IPS-NIHi11 (cell line): Measurements from ENCODE around the gene LTB.
A peak's percentile ranks its signal among the peaks of the same experiment; 100 is the strongest.
"Not testable (repeated sequence)": the region's sequence is repeated elsewhere in the genome, so short reads cannot be mapped to it uniquely, and the experiment has no call there.

Source experiments
- DNase-seq: peaks from one replicate; pipeline ENCODE4 v3.0.0; 2012; ENCODE audit warnings: mixed read lengths, low spot score

The LTB gene

DNA sequence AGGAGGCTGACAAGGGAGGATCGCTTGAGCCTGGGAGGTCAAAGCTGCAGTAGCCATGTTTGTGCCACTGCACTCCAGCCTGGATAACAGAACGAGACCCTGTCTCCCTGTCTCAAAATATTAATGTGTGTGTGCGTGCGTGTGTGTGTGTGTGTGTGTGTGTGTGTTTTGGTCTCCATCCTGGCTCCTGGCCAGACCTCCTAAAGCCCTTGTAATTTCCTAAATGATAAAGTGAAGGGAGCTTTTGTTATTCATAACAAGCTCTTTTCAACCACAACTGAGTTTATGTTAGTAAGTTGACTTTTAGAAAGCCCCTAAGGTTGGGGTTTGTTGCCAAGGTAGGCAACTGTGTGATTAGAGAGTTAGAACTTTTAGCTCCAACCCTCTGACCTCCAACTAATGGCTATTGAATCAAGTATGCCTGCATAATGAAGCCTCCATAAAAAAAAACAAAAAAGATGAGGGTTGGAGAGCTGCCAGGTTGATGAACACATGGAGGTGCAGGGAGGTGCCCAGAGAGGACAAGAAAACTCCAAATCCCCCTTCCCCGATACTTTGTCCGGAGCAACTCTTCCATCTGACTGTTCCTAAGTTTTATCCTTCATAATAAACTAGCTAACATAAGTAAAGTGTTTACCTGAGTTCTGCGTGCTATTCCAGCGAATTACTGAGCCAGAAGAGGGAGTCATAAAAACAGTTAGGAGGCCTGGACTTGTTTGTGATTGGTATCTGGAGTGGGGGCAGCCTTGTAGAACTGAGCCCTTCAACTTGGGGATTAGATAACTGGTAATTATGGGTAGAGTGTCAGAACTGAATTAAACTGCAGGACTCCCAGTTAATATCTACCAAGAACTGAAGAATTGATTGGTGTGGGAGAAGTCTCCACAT, 27.5 kb upstream of the LTB start:
- no peak for DNase-seq

DNA sequence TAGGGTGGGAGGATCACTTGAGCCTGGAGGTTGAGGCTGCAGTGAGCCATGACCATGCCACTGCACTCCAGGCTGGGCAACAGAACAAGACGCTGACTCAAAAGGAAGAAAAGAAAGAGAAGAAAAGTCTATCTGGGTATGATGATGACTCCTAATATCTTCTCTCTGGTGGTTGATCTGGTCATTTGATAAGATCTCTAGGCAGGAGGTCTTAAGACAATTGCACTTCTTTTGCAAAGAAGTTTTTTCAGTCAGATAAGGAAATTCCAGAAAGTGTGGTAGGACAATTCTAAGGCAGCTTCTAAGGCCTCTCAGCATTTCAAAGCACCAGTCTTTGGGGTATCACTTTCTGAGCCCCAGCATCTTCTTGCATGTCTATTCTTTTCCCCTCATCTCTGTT, 25.1 kb upstream of the LTB start:
- no peak for DNase-seq

DNA sequence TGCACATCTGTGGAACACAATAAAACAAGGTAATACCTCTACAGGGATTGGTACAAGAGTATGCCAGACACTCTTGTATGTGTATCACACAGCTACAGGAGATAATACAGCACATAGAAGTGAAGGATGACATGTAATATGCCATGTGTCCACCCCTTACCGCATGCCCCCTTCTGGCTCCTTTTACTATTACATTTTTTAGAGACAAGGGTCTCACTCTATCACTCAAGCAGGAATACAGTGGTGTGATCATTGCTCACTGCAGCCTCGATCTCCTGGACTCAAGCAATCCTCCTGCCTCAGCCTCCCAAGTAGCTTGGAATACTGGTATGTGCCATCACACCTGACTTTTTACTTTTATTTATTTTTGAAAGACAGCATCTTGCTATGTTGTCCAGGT, 14.8 kb upstream of the LTB start:
- no peak for DNase-seq

DNA sequence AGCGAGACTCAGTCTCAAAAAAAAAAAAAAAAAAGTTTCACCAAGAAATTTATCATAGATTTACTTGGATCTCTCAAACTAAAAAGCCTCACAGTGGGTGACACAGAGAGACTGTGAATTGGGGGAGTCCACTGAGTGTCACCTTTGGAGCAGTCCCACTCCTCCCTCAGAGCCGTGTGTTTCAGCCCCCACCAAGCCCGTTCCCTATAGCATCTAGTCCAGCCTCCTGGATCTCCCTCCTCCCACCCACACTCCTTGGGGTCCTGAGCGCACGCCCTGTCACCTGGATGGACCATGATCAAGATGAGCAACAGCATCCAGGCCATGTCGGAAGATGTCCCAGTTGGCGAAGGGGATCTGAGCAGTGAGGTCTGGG, 10.2 kb upstream of the LTB start:
- DNase-seq = no peak

DNA sequence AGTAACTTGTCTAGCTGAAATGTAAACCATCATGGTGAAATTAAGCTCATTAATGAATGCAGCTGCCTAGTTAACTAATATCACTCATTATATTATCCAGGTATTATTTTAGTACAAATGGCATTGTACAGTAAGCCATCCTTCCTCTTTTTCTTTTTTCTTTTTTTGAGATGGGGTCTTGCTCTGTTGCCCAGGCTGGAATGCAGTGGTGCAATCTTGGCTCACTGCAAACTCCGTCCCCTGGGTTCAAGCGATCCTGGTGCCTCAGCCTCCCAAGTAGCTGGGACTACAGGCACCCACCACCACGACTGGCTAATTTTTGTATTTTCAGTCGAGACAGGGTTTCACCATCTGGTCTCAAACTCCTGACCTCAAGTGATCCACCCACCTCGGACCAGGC, 8.5 kb upstream of the LTB start:
- not testable (repeated sequence) for DNase-seq

DNA sequence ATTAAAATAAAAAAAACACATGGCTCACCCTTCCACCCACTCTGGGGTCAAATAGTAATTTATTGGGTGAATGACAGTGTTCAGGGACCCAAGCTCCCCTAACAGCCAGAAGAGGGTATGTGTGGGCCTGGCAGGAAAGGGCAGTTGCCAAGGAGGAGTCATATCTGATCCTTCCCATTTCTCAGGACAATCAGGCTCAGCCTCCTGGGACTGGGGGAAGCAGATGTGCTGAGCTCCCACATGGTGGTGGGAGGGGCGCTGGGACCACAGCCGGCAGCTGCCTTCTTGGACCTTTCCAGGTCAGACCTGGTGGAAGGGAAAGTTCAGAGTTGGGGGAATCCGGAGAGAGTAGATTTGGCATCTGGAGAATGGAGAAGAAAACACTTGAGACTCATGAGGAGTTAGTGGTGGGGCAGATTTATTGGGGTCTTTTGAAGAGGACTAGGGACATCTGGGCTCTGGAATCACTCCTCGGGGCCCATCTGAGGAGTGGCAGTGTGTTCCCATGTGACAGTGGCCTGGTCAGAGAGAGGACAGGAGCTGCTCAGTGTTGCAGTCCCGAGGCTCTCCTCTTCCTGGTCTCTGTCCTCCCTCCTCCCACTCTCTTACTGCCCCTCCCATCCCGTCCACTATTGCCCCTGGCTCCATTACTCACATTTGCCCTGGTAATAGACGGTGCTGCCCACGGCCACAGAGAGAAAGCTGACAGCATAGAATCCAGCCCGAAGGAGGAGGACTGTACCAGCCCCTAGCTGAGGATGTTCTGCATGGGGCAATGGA, 6.8 kb upstream of the LTB start:
- DNase-seq = no peak

DNA sequence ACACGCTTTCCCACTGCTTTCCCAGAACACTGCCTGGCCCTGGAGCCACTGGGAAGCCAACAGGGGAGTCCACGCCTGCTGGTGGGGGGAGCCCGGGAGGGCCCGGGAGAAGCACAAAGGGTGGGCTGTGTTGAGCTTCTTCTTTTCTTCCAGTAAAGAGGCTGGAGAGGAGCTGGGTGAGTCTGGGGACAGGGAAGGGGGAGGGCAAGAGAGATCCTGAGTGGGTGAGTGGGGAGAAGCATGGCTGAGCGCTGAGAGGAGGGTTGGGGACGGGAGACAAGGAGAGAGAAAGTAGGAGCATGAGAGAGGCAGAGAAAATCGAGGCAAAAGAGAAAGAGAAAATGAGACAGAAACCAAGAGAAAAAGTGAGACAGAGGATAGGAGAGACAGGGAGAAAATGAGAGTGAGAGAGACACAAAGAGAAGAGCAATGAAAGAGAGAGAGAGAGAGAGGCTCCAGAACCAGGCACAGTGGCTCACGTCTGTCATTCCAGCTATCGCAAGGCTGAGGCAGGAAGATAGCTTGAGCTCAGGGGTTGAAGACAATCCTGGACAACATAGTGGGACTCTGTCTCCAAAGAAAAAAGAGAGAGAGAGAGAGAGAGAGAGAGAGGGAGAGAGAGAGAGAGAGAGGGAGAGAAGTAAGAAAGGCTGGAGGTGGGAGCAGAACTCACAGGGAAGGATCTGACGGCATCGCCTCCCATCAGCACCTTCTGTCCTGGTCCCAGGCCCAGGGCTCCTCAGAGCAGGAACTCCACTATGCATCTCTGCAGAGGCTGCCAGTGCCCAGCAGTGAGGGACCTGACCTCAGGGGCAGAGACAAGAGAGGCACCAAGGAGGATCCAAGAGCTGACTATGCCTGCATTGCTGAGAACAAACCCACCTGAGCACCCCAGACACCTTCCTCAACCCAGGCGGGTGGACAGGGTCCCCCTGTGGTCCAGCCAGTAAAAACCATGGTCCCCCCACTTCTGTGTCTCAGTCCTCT, 5.9 kb upstream of the LTB start:
- no peak for DNase-seq

DNA sequence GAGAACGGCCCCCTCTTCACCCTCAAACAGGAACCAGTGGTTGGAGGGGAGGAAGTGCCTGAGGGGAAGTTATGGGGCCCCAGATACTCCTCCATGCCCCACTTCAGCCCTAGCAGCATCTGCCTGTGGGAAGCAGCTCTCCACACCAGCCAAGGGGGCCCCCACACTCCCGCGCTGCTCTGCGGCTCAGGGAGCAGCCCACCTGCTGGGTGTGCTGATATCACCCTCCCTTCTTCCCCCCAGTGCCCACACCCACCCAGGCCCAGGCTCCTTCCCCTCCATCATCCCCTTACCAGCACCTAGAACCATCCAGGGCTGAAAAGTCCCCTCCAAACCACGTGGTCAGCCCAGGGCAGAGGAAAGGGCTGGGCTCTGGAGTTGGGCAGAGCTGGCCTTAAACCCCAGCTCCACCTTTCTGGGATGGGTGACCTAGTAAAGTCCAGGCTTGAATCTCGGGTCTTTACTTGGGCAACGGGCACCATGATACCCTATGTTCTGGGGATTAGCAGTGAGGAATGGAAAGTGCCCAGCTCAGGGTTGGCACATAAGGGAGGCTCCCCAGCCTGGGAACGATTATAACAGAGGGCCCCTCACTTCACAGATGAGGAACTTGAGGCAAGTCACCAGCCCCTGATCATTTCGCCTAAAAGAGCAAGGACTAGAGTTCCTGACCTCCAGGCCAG, 4.5 kb upstream of the LTB start:
- DNase-seq = no peak

DNA sequence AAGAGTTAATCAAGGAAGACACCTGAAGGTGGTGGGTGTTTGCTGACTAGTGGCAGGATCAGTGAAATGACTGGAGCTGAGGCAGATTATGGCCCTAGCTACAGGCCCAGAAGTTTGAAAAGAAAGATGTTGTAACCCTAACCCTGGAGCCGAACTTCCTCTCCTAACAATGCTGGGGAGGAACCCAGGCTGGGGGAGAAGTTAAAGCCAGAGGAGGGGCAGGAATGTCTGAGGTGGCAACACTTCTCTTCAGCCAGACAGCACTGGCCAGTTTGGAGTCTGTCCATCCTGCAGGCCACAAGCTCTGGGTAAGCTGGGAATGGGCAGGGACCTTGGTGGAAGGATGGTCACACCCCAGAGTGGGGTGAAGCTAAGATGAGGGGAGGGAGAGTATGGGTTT, 3.8 kb upstream of the LTB start, which contains the start of gene LST1:
Gene LST1 (plus strand): TSS at position 270 of the 400 bp plus-strand sequence. CDS start 1,023 bp downstream, outside the sequence.
- no peak for DNase-seq

DNA sequence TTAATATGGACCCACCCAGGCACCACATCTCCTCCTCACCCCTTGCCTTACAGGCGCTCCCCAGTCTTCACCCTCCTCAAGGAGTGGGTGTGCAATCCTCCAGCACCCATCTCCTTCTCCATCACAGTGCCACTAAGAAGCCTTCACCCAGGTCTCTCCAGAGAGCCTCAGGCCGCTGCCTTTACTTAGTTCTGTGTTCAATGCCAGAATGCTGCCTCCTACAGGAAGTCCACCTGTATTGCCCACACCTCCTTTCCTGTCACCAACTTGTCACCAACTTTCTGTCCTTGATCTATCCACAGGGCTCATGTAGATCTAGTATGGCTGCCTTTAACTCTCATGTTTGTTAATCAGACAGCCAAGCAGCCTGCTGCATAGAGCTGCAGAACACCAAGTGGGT, 3.3 kb upstream of the LTB start:
- DNase-seq = peak; percentile 58

DNA sequence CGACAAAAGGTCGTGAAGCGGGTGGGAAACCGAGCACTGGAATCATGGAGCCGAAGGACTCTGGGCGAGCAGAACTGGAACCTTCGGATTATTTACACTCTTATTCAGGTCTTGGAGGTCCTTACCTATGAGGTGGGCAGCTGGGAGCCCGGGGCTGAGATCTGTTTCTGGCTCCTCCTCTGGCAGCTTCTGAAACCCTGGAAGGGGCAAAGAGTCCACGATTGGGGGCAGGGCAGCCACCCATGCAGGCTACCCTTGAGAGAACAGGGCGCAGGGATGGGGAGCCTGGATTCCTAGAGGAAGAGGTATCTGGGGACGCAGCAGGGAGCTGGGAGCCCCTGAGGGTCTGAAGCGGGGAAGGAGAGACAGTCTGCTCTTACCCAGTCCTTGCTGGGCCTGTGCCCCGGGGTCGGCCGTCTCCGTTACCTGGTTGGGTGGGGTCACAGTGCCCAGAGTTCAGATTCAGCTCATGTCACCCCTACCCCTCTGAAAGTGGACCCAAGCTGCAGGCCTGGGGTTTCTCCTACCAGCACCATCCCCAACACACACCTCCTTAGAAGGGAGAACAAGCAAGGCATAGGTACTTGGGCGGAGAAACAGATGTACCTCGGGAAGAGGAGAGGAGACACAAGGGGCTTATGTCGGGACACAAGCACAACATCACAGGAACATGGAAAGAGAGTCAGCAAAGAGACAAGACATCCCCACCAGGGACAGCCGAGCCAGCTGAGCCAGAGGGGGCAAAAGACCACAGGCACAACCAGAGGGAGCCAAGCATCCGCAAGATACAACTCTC, 592 bp downstream of the LTB start:
- no peak for DNase-seq

DNA sequence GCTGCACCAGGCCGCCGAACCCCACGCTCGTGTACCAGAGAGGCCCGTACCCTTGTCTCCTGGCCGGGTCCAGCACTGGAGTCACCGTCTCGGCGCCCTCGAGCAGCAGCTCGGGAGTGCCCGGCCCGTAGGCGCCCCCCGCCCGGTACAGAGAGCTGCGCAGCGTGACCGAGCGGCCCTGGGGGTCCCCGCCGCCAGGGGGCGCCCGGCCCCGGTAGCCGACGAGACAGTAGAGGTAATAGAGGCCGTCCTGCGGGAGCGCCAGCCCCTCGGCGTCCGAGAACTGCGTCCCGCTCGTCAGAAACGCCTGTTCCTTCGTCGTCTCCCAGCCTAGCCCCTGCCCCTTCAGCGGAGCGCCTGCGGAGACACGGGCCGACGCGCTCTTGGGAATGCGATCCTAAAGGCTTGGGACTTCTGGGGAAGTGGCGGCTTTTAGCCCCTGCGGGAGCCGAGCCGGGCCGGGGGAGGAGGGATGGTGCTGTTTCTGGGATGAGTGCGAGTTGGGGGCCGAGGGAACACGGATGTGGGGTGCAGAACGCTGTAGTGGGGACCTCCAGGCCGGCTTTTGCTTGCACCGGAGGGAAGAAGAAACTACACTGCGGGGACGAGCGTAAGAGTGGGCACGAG, 1.3 kb downstream of the LTB start:
- DNase-seq = peak; percentile 95

DNA sequence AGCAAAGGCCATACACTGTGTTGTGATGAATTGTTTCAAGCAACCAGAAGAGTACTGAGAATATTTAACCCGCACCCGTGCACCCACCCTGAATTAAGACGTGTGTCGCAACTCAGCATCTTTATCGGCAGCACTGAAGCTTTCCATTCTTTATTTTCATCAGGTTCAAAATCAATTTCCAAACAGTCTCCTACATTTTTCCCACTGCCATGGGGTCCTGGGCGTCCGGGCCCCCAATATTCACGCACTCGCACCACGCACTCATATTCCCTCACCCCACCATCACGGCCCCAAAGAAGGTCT, 1.8 kb downstream of the LTB start:
- DNase-seq = no peak

DNA sequence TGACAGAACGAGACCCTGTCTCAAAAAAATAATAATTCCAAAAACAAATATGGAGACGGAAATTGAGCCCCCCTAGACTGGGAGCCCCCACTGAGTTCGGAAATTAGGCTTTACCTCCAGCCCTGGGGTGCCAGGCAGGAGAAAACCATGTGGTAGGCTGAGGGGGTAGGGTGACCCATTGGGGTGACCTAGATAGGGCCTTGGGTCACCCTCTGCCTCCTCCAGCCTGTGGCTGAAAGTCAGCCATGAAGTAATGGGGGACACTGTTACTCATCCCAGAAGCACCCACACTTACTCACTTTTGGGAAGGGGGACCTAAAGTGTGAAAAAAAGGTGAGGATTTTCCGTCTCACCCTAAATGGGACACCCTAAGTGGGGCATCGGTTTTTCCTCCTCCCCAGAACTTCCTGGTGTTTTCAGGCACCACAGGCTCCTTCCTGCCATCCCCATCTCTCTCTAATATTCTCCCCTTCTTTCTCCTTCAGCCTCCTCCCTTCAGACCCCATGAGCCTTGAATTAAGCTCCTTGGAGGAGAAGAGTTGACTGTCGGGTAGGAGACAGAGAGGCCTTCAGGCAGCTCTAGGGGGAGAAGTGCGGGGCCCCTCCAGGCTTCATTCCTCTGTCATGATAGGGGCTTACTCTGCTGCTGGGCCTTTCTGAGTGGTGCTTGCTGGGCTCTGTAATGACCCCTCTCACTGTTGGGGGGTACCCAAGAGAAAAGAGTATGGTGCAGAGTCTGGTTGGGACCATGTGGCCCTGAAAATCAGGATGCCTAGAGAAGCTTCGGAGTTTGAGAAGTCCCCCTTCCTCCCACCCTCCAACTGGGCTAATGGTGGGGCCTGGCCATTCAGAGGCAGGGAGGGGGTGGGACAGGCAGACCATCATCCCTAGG, 2.4 kb downstream of the LTB start:
- no peak for DNase-seq

DNA sequence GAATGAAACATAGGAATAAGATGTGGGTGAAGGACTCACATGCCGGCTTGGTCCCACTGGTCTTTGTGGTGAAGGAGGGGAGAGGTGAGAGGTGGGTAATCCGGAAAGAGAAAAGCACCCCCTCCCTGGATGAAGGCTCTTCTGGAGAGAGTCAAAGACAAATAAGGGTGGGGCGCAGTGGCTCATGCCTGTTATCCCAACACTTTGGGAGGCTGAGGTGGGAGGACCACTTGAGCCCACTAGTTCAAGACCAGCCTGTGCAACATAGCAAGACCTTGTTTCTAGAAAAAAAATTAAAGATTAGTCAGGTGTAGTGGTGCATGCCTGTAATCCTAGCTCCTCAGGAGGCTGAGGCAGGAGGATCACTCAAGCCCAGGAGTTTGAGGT, 3.1 kb downstream of the LTB start:
- DNase-seq = no peak

DNA sequence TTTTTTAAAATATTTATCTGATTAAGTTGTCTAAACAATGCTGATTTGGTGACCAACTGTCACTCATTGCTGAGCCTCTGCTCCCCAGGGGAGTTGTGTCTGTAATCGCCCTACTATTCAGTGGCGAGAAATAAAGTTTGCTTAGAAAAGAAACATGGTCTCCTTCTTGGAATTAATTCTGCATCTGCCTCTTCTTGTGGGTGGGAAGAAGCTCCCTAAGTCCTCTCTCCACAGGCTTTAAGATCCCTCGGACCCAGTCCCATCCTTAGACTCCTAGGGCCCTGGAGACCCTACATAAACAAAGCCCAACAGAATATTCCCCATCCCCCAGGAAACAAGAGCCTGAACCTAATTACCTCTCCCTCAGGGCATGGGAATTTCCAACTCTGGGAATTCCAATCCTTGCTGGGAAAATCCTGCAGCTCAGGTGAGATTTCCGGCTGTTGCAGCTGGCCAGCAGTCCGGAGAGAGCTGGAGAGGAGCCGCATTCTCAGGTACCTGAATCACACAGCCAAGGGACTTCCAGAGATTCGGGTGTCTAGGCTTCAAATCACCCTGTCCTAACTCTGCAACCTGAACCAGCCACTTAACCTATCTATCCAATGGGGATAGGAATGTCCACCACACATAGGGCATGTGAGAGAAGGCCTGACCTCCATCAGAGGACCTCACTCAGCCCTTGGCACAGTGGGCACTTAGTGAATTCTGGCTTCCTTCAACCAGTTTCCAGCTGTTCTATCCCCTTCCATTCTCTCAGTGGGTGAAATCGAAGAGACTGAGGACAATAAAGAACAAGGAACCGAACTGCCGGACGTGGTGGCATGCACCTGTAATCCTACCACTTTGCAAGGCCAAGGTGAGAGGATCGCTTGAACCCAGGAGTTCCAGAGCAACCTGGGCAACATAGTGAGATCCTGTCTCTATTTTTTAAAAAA, 3.8 kb downstream of the LTB start:
- no peak for DNase-seq

DNA sequence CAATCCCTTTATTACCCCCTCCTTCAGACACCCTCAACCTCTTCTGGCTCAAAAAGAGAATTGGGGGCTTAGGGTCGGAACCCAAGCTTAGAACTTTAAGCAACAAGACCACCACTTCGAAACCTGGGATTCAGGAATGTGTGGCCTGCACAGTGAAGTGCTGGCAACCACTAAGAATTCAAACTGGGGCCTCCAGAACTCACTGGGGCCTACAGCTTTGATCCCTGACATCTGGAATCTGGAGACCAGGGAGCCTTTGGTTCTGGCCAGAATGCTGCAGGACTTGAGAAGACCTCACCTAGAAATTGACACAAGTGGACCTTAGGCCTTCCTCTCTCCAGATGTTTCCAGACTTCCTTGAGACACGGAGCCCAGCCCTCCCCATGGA, 4.7 kb downstream of the LTB start:
- DNase-seq = no peak

DNA sequence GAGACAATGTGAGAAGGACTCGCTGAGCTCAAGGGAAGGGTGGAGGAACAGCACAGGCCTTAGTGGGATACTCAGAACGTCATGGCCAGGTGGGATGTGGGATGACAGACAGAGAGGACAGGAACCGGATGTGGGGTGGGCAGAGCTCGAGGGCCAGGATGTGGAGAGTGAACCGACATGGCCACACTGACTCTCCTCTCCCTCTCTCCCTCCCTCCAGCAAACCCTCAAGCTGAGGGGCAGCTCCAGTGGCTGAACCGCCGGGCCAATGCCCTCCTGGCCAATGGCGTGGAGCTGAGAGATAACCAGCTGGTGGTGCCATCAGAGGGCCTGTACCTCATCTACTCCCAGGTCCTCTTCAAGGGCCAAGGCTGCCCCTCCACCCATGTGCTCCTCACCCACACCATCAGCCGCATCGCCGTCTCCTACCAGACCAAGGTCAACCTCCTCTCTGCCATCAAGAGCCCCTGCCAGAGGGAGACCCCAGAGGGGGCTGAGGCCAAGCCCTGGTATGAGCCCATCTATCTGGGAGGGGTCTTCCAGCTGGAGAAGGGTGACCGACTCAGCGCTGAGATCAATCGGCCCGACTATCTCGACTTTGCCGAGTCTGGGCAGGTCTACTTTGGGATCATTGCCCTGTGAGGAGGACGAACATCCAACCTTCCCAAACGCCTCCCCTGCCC, 5.2 kb downstream of the LTB start:
- no peak for DNase-seq
